Measurements from ENCODE around the gene CCDC18.

The CCDC18 gene

DNA sequence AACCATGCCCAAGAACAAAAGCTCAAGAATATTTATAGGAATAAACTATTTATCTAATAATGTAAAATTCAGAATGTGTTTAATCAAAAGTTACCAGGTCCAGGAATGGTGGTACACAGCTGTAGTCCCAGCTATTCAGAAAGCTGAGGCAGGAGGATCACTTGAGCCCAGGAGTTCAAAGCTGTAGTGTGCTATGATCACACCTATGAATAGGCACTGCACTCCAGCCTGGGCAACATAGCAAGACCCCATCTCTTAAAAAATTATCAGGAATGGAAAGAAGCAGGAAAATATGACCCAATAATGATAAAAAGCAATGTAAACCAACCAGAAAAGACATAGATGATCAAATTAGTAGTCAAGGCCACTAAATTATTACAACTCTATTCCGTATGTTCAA lies 103.0 kb downstream of the CCDC18 start:
- Histone ChIP-seq H3K4me3 (ENCODE audit: low read length) (no peak overlapping the region), H3K4me2 (ENCODE audit: low read length) (no peak overlapping the region), H3K4me1 (ENCODE audit: low read length) (no peaks in the 10 kb centered on the region), H3K9me3 (ENCODE audit: insufficient read depth, low read length) (no peaks in the 10 kb centered on the region), H2AFZ (ENCODE audit: low read depth, low read length) (no peak overlapping the region), H4K20me1 (ENCODE audit: insufficient read depth, low read length) (no peaks in the 10 kb centered on the region), H3K27ac (ENCODE audit: low read length) (no peak overlapping the region), H3K36me3 (replicated peaks; ENCODE audit: low read depth, low read length) (no peaks in the 10 kb centered on the region), H3K9ac (ENCODE audit: low read length) (no peak overlapping the region), H3K27me3 (ENCODE audit: low read depth, low read length) (no peaks in the 10 kb centered on the region), H3K79me2 (ENCODE audit: low read length) (no peaks in the 10 kb centered on the region)
- no peak for TF ChIP-seq EZH2phosphoT487 (IDR thresholded peaks at IDR 0.05; ENCODE audit: low read depth)
- TF ChIP-seq, protein P1, sequence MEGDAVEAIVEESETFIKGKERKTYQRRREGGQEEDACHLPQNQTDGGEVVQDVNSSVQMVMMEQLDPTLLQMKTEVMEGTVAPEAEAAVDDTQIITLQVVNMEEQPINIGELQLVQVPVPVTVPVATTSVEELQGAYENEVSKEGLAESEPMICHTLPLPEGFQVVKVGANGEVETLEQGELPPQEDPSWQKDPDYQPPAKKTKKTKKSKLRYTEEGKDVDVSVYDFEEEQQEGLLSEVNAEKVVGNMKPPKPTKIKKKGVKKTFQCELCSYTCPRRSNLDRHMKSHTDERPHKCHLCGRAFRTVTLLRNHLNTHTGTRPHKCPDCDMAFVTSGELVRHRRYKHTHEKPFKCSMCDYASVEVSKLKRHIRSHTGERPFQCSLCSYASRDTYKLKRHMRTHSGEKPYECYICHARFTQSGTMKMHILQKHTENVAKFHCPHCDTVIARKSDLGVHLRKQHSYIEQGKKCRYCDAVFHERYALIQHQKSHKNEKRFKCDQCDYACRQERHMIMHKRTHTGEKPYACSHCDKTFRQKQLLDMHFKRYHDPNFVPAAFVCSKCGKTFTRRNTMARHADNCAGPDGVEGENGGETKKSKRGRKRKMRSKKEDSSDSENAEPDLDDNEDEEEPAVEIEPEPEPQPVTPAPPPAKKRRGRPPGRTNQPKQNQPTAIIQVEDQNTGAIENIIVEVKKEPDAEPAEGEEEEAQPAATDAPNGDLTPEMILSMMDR (IDR thresholded peaks at IDR 0.05; ENCODE audit: low read depth, low read length), result no peak

DNA sequence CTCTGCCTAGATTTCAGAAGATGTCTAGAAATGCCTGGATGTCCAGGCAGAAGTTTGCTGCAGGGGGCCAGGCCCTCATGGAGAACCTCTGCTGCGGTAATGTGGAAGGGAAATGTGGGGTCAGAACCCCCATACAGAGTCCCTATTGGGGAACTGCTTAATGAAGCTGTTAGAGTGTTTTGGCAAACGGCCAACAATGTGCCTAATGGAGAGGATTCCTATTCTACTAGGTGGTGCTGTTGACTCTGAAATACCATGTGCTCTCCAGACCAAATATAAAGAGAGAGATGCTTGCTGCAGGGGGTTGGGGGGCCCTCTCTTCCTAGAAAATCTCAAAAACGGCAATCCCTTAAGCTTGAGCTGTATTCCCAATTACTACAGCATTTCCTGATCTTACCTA lies 108.0 kb downstream of the CCDC18 start:
- Histone ChIP-seq H3K4me2 (ENCODE audit: low read length) (no peak overlapping the region), H3K27me3 (ENCODE audit: low read depth, low read length) (no peaks in the 10 kb centered on the region), H3K4me3 (ENCODE audit: low read length) (no peak overlapping the region), H3K27ac (ENCODE audit: low read length) (no peak overlapping the region), H3K36me3 (replicated peaks; ENCODE audit: low read depth, low read length) (no peaks in the 10 kb centered on the region), H2AFZ (ENCODE audit: low read depth, low read length) (no peak overlapping the region), H3K4me1 (ENCODE audit: low read length) (no peaks in the 10 kb centered on the region), H3K9ac (ENCODE audit: low read length) (no peak overlapping the region), H3K9me3 (ENCODE audit: insufficient read depth, low read length) (no peaks in the 10 kb centered on the region), H4K20me1 (ENCODE audit: insufficient read depth, low read length) (no peaks in the 10 kb centered on the region), H3K79me2 (ENCODE audit: low read length) (no peaks in the 10 kb centered on the region)
- TF ChIP-seq, protein P1 (IDR thresholded peaks at IDR 0.05; ENCODE audit: low read depth, low read length), result no peak
- no peak for TF ChIP-seq EZH2phosphoT487 (IDR thresholded peaks at IDR 0.05; ENCODE audit: low read depth)

DNA sequence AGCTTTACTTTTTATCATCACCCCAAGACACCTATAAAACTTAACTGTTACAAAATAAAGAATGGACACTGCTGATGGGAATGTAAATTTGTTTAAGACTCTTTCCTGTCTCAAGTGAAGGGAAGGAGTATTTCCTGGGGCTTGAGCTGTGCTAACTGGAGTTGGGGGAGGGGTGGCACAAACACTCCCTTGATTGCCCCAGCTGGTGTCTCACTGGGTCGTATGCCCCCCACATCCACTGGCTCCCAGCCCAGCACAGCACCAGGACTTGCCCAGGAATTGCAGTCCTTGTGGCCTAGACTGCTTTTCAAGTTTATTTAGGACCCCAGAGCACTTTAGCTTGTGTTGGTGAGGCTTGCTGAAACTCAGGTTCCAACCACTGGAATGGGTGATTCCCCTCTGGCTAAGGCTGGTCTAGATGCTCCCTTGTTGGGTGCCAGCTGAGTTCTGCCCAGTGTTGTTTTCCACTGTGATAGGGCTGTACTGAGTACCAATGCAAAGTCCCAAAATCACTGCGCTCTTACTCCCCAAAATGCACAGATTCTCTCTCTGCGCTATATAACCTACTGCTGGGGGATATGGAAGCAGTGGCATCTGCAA lies 116.1 kb downstream of the CCDC18 start:
- H3K9ac ChIP-seq (ENCODE audit: low read length), result no peak overlapping the region
- no peak overlapping the region for H3K4me2 ChIP-seq (ENCODE audit: low read length)
- H3K79me2 ChIP-seq (ENCODE audit: low read length), result no peaks in the 10 kb centered on the region
- no peak overlapping the region for H2AFZ ChIP-seq (ENCODE audit: low read depth, low read length)
- no peaks in the 10 kb centered on the region for H3K27me3 ChIP-seq (ENCODE audit: low read depth, low read length)
- no peak overlapping the region for H3K27ac ChIP-seq (ENCODE audit: low read length)
- H3K9me3 ChIP-seq (ENCODE audit: insufficient read depth, low read length), result no peaks in the 10 kb centered on the region
- H4K20me1 ChIP-seq (ENCODE audit: insufficient read depth, low read length), result no peaks in the 10 kb centered on the region
- no peaks in the 10 kb centered on the region for H3K36me3 ChIP-seq (replicated peaks; ENCODE audit: low read depth, low read length)
- H3K4me1 ChIP-seq (ENCODE audit: low read length), result no peaks in the 10 kb centered on the region
- TF ChIP-seq, protein P1 (IDR thresholded peaks at IDR 0.05; ENCODE audit: low read depth, low read length), result no peak
- TF ChIP-seq EZH2phosphoT487 (IDR thresholded peaks at IDR 0.05; ENCODE audit: low read depth), result no peak
- H3K4me3 ChIP-seq (ENCODE audit: low read length), result no peak overlapping the region

DNA sequence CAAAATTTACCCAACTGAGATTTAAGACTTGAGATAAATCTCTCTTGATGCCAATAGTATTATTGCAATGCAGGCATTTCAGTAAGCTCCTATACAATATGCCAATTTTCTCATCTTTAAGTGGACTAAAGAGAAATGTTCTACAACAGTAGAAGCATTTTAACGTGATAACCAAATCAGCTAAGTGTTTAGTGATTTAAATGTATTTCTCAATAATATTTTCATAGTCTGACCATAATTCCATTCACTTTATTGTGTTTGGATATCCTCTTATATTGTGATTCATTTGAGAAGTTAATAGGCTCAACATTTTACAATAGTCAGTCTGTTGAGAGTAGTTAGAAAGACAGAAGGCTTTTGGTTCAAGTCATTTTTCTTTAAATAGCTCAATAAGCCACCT lies 120.6 kb downstream of the CCDC18 start:
- H3K9me3 ChIP-seq (ENCODE audit: insufficient read depth, low read length), result no peaks in the 10 kb centered on the region
- TF ChIP-seq, protein P1 (IDR thresholded peaks at IDR 0.05; ENCODE audit: low read depth, low read length), result no peak
- TF ChIP-seq EZH2phosphoT487 (IDR thresholded peaks at IDR 0.05; ENCODE audit: low read depth), result no peak
- H3K9ac ChIP-seq (ENCODE audit: low read length), result no peak overlapping the region
- H3K36me3 ChIP-seq (replicated peaks; ENCODE audit: low read depth, low read length), result no peaks in the 10 kb centered on the region
- no peaks in the 10 kb centered on the region for H4K20me1 ChIP-seq (ENCODE audit: insufficient read depth, low read length)
- no peak overlapping the region for H3K4me3 ChIP-seq (ENCODE audit: low read length)
- no peak overlapping the region for H3K4me2 ChIP-seq (ENCODE audit: low read length)
- H3K4me1 ChIP-seq (ENCODE audit: low read length), result no peaks in the 10 kb centered on the region
- H3K79me2 ChIP-seq (ENCODE audit: low read length), result no peaks in the 10 kb centered on the region
- H3K27ac ChIP-seq (ENCODE audit: low read length), result no peak overlapping the region
- H3K27me3 ChIP-seq (ENCODE audit: low read depth, low read length), result no peaks in the 10 kb centered on the region
- H2AFZ ChIP-seq (ENCODE audit: low read depth, low read length), result no peak overlapping the region
